ENCODE data around the gene ALX3.

The ALX3 gene

DNA sequence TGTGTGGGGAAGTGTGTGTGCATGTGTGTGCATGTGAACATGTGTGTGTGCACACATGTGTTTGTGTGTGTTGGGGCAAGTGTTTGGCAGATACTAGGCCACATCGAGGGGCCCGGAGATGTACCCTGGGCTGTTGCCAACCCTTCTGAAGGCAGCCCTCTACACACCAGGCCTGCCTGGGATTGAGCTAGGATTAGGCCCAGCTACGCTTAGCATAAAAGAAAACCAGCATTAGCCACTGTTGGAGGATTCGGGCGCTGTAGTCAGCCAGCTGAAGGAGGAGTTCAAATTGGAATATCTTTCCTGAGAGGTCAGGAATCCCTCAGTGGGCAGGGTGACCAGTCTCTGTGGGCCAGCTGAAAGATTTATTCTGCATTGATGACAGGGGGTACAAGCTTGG, 10.6 kb upstream of the ALX3 start:
- TF ChIP-seq SIN3A (IDR thresholded peaks at IDR 0.05; ENCODE audit: borderline replicate concordance, insufficient read depth, low read length) (no peak), POLR2AphosphoS5 (IDR thresholded peaks at IDR 0.05; ENCODE audit: low read depth, low read length) (no peak), TAF1 (IDR thresholded peaks at IDR 0.05; ENCODE audit: borderline replicate concordance, insufficient read depth, low read length) (no peak), FOXP2 (optimal IDR thresholded peaks at IDR 0.05; ENCODE audit: borderline replicate concordance, extremely low read depth, extremely low read length, insufficient read depth) (no peak)
- TF ChIP-seq, protein P1, sequence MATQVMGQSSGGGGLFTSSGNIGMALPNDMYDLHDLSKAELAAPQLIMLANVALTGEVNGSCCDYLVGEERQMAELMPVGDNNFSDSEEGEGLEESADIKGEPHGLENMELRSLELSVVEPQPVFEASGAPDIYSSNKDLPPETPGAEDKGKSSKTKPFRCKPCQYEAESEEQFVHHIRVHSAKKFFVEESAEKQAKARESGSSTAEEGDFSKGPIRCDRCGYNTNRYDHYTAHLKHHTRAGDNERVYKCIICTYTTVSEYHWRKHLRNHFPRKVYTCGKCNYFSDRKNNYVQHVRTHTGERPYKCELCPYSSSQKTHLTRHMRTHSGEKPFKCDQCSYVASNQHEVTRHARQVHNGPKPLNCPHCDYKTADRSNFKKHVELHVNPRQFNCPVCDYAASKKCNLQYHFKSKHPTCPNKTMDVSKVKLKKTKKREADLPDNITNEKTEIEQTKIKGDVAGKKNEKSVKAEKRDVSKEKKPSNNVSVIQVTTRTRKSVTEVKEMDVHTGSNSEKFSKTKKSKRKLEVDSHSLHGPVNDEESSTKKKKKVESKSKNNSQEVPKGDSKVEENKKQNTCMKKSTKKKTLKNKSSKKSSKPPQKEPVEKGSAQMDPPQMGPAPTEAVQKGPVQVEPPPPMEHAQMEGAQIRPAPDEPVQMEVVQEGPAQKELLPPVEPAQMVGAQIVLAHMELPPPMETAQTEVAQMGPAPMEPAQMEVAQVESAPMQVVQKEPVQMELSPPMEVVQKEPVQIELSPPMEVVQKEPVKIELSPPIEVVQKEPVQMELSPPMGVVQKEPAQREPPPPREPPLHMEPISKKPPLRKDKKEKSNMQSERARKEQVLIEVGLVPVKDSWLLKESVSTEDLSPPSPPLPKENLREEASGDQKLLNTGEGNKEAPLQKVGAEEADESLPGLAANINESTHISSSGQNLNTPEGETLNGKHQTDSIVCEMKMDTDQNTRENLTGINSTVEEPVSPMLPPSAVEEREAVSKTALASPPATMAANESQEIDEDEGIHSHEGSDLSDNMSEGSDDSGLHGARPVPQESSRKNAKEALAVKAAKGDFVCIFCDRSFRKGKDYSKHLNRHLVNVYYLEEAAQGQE (IDR thresholded peaks at IDR 0.05; ENCODE audit: insufficient read depth in 1 of 2, low read depth in 2 of 2, low read length in 2 of 2) = no peak

- no peak for TF ChIP-seq SIN3A (IDR thresholded peaks at IDR 0.05; ENCODE audit: borderline replicate concordance, insufficient read depth, low read length)
- no peak for TF ChIP-seq FOXP2 (optimal IDR thresholded peaks at IDR 0.05; ENCODE audit: borderline replicate concordance, extremely low read depth, extremely low read length, insufficient read depth)
- no peak for TF ChIP-seq POLR2AphosphoS5 (IDR thresholded peaks at IDR 0.05; ENCODE audit: low read depth, low read length)
- TF ChIP-seq, protein P1 (IDR thresholded peaks at IDR 0.05; ENCODE audit: insufficient read depth in 1 of 2, low read depth in 2 of 2, low read length in 2 of 2) = no peak
- no peak for TF ChIP-seq TAF1 (IDR thresholded peaks at IDR 0.05; ENCODE audit: borderline replicate concordance, insufficient read depth, low read length)
Measured at GRCh38 chr1:110076789-110077500, 6.5 kb upstream of the ALX3 start.

DNA sequence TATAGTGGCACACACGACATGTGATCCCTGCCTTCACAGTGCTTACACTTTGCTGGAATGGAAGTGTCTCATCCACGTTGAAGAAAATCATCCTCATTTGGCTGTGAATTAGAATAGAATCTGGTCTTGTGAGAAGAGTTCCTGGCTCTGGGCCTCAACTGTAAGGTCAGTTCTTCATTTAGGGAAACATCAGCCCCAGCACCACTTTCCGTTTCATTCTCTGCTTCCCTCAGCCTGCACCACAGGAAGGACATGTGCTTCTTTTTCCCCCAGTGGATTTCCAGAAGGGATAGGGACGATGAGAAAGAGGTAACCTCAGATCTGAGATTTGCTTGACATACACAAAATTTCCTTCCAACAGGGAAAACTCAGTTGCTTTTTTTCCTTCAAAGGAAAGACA, 3.7 kb upstream of the ALX3 start:
- TF ChIP-seq TAF1 (IDR thresholded peaks at IDR 0.05; ENCODE audit: borderline replicate concordance, insufficient read depth, low read length) (no peak), SIN3A (IDR thresholded peaks at IDR 0.05; ENCODE audit: borderline replicate concordance, insufficient read depth, low read length) (no peak), POLR2AphosphoS5 (IDR thresholded peaks at IDR 0.05; ENCODE audit: low read depth, low read length) (no peak), FOXP2 (optimal IDR thresholded peaks at IDR 0.05; ENCODE audit: borderline replicate concordance, extremely low read depth, extremely low read length, insufficient read depth) (no peak)
- TF ChIP-seq, protein P1 (IDR thresholded peaks at IDR 0.05; ENCODE audit: insufficient read depth in 1 of 2, low read depth in 2 of 2, low read length in 2 of 2) = no peak

DNA sequence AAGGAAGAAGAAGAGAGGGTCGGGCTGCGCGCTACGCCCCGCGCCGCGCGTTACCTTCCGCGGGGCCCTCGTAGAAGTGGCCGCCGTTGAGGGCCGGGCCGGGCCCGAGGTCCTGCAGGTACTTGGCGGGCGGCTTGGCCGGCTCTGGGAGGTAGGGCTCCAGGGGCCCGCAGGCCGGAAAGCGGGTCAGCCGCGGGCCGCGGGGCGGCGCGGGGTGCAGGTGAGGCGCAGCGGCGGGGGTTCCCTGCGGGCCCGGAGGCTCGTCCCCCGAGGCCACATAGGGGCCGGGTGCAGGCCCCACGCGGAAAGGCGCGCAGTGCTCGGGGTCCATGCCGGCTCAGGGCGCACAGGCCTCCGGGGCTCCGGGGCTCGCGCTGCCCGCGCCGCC, 196 bp downstream of the ALX3 start:
- TF ChIP-seq, protein P1 (IDR thresholded peaks at IDR 0.05; ENCODE audit: insufficient read depth in 1 of 2, low read depth in 2 of 2, low read length in 2 of 2) = no peak
- no peak for TF ChIP-seq SIN3A (IDR thresholded peaks at IDR 0.05; ENCODE audit: borderline replicate concordance, insufficient read depth, low read length)

All from PFSK-1 (cell line).